ENCODE results near the gene NKAPL. TPM values are rescaled to one million over a fixed set of nuclear protein-coding genes. Genes with fewer than 3 reads are reported as not detected.

The NKAPL gene
- total RNA-seq, 4 donors from 2014 or later, result 3.1 to 6.6 (median 4.4) TPM

DNA sequence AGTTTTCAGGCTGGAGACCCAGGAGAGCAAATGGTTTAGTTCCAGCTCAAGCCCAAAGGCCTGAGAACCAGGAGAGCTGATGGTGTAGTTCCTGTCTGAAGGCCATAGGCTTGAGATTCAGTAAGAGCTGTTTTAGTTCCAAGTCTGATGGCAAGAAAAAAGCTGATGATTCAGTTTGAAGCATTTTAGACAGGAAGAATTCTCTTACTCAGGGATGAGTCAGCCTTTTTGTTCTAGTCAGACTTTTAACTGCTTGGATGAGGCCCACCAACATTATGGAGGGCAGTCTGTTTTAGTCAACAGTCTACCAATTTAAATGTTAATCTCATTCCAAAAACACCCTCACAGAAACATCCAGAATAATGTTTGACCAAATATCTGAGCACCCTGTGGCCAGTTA is 10.4 kb downstream of the NKAPL start:
- Histone ChIP-seq H3K9me3 (no peaks in the 10 kb centered on the region), H3K27me3 (no peaks in the 10 kb centered on the region), H3K4me1 (peaks cover 6 to 28% (median 7%) of the 10 kb centered on the region in 3 donors), H3K27ac (peak overlapping the region in 1 of 4 donors; percentile 2), H3K4me3 (no peak overlapping the region), H3K36me3 (peaks cover 0 to 30% of the 10 kb centered on the region in 2 donors)
- TF ChIP-seq POLR2A (IDR thresholded peaks at IDR 0.05), result no peak
- TF ChIP-seq POLR2AphosphoS5 (IDR thresholded peaks at IDR 0.05), result peak; percentile 7
- no peak for TF ChIP-seq CTCF (IDR thresholded peaks at IDR 0.05)
- no peak for TF ChIP-seq EP300 (IDR thresholded peaks at IDR 0.05)
- no peak for ATAC-seq

DNA sequence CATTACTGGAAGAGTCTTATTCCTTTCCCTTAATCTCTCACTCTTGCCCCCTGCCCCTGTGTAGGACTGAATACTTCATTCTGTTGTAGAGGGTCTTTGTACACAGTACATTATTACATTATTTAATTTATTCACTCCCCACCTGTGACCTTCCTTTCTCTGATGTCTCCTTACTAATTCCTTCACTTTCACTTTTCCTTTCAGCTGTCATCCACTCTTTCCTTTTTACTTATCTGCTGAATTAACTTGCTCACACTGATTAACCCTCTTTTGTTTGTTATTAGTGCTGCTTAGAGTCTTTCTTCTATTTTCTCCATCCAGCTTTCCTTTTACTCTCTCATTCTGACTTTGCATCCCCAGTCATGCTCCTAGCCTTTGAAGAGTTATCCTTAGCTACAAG is 15.8 kb downstream of the NKAPL start:
- no peak overlapping the region for H3K27ac ChIP-seq
- ATAC-seq, result no peak
- no peaks in the 10 kb centered on the region for H3K27me3 ChIP-seq
- no peak overlapping the region for H3K4me3 ChIP-seq
- H3K9me3 ChIP-seq, result no peaks in the 10 kb centered on the region
- no peaks in the 10 kb centered on the region for H3K4me1 ChIP-seq
- H3K36me3 ChIP-seq, result peaks cover 4 to 61% of the 10 kb centered on the region in 2 donors
- TF ChIP-seq EP300 (IDR thresholded peaks at IDR 0.05) (no peak), POLR2AphosphoS5 (IDR thresholded peaks at IDR 0.05) (no peak), CTCF (IDR thresholded peaks at IDR 0.05) (no peak), POLR2A (IDR thresholded peaks at IDR 0.05) (no peak)

DNA sequence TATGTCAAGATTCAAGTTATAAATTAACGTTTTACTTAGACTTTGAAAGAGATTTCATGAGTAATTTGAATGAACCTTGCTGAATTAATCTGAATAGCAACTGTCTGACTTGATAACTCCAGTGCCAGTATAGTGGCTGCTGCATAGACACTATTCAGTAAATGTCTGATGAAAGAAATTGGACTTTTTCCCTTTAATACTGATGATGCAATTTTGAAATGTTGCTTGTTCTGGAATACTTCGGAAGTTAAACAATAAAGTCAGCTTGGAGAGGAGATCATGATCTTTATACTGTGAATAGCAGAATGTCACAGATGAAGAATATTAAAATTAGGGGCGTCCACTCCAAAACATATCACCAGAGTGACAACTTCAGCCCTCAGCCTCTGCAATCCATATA is 18.6 kb downstream of the NKAPL start:
- Histone ChIP-seq H3K4me3 (no peak overlapping the region), H3K27me3 (no peaks in the 10 kb centered on the region), H3K27ac (no peak overlapping the region), H3K36me3 (peaks cover 4 to 49% of the 10 kb centered on the region in 2 donors), H3K9me3 (no peaks in the 10 kb centered on the region), H3K4me1 (peaks cover 0 to 19% (median 2%) of the 10 kb centered on the region in 3 donors)
- WGBS, 2 donors (ENCODE audit: low coverage in 1 of 2), result 51 to 78% methylated on average over 3 of the region's 3 CpGs
- no peak for ATAC-seq
- TF ChIP-seq EP300 (IDR thresholded peaks at IDR 0.05) (no peak), POLR2A (IDR thresholded peaks at IDR 0.05) (no peak), POLR2AphosphoS5 (IDR thresholded peaks at IDR 0.05) (no peak), CTCF (IDR thresholded peaks at IDR 0.05) (no peak)

DNA sequence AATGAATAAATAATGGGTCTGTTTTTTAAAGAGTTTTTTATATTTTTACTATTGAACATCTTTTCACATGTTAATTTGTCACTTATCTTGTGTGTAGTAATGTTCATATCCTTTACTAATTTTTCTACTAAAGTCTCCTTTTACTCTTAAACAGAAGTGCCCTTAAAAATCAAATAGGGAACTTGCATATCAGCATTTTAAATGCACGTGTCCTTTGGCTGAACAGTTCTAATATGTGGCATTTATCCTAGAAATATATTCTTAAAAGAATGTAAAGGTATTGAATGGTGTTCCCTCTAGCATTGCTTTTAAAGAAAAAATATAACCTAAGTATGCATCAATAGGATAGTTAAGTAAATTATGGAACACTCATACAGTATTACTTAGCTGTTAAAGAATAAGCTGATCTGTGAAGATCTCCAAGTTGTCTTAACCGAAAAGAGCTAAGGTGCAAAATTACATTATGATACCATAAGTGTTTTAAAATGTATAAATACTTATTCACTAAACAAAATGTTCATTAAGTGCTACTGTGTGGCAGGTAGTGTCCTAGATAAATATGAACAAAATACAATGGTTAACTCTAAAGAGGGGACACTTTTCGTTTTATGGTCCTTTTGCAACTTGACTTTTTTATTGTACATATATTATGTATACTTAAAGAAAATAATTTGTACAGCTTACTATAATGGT is 21.6 kb downstream of the NKAPL start:
- Histone ChIP-seq H3K27me3 (no peaks in the 10 kb centered on the region), H3K4me1 (peaks cover 0 to 21% (median 2%) of the 10 kb centered on the region in 3 donors), H3K9me3 (no peaks in the 10 kb centered on the region), H3K4me3 (peak overlapping the region; percentile 71 to 85), H3K27ac (peak overlapping the region in 3 of 4 donors; percentile 75 to 78 (median 77)), H3K36me3 (peaks cover 0 to 44% of the 10 kb centered on the region in 2 donors)
- TF ChIP-seq EP300 (IDR thresholded peaks at IDR 0.05) (no peak), POLR2A (IDR thresholded peaks at IDR 0.05) (no peak), CTCF (IDR thresholded peaks at IDR 0.05) (no peak)
- no peak for ATAC-seq
- WGBS, 2 donors (ENCODE audit: low coverage in 1 of 2), result 32 to 34% methylated on average over 3 of the region's 3 CpGs
